ENCODE results near the gene KCNJ9.

The KCNJ9 gene

DNA sequence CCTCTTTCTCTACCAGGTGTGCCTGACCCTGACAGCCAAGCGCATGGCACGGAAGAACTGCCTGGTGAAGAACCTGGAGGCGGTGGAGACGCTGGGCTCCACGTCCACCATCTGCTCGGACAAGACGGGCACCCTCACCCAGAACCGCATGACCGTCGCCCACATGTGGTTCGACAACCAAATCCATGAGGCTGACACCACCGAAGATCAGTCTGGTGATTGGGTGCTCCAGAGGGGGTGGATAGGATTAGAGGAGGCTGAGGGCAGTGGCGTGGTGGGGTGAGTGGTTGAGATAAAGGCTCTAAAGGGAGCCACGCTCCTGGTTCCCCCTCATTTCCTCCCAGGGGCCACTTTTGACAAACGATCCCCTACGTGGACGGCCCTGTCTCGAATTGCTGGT lies 47.3 kb downstream of the KCNJ9 start:
- DNase-seq, result no peak

DNA sequence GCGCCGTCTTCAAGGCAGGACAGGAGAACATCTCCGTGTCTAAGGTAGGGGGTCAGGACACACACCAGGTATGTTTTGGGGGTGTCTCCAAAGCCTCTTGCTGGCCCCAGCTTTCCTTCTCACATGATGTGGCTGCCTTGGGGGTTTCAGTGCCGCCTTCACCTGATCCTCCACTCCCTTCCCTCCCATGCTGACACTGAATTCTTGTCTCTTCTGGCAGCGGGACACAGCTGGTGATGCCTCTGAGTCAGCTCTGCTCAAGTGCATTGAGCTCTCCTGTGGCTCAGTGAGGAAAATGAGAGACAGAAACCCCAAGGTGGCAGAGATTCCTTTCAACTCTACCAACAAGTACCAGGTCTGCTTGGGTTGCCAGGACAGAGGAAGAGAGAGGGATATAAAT lies 47.7 kb downstream of the KCNJ9 start:
- DNase-seq, result no peak

DNA sequence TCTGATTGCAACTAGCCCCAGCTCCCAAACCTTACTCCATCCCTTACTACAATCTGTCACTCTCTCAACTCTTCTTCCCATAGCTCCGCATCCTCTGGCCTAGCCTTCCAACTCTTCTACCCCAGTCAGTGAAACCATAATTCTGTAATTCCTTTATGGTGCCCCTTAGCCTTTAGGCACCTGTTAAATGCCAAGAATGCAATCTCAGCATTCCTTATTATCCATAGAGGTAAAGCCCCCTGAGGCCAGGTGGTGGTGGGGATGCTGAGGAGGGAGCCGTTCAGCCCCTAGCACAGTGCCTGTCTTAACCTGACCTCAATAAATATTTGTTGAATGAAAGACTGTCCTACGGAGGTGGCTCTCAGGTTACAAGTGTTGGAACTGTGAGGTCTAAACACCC lies 48.2 kb downstream of the KCNJ9 start:
- no peak for DNase-seq

DNA sequence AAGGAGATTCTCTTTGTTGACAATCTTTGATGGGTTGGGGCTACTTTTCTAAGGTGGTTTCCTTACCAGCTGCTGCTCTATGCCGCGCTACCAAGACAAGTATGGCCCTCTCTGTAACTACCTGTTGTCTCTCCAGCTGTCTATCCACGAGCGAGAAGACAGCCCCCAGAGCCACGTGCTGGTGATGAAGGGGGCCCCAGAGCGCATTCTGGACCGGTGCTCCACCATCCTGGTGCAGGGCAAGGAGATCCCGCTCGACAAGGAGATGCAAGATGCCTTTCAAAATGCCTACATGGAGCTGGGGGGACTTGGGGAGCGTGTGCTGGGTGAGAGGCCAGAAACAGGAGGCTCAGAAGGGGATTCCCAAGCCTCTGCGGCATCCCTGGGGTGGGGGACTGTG lies 48.6 kb downstream of the KCNJ9 start:
- DNase-seq, result no peak

DNA sequence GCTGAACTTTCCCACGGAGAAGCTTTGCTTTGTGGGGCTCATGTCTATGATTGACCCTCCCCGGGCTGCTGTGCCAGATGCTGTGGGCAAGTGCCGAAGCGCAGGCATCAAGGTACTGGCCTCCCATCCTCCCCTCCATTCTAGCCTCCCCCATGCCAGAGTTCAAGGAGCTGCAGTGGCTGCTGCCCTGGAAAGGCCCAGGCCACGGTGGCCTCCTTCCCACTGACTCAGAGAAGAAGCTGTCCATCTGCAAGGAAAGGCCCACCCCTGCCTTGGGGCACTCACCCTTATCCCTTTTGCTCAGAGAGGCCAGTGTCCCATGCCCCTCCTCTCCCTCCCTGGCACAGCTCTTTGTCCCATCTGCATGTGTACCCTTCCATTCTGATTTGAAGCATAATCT lies 49.1 kb downstream of the KCNJ9 start:
- no peak for DNase-seq

DNA sequence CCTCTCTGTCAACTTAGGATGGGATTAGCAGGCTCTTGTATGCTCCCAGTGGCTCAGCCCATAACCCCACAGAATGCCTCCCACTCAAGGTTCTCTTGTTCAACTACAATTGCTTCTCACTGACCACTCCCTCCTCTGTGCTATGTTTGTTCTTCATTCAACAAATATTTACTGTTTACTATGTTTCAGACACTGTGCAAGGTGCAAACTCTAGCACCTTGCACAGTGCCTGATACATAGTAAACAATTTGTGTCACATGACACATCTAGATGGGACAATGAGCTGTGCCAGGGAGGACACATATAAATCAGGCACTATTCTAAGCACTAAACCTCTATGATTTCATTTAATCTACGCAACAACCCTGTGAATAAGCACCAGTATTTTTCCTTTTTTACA lies 49.6 kb downstream of the KCNJ9 start:
- no peak for DNase-seq

DNA sequence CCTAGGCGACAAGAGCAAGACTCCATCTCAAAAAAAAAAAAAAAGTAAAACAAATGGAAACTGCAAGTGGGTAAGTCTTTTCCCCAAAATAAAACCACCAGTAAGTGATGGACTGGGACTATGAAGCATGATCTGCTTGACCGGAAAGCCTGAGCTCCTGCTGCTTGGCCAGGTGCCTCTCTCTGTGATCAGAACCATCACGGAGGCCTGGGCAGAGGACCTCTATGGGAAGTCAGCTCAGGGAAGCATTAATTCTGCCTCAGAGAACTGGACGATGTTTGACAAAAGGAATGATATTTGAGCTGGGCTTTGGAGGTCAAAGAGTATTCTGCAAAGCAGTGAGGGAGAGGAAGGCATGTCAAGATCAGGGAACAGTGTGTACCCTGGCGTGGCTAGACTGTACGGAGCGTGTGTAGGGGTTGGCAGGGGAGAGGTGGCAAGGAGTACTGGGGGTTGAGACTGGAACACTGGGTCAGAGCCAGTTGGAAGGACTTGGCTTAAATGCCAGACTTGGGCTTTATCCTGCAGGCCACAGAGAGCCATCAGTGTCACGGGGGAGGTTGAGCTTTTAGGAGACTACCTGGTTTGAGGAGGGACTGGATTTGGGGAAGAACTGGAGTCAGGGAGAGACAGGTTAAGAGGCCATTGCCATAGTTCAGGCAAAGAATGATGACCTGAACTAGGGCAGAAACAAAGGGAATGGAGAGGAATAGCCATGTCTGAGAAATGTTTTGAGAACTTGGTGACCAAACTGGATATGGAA lies 50.6 kb downstream of the KCNJ9 start:
- DNase-seq, result no peak

DNA sequence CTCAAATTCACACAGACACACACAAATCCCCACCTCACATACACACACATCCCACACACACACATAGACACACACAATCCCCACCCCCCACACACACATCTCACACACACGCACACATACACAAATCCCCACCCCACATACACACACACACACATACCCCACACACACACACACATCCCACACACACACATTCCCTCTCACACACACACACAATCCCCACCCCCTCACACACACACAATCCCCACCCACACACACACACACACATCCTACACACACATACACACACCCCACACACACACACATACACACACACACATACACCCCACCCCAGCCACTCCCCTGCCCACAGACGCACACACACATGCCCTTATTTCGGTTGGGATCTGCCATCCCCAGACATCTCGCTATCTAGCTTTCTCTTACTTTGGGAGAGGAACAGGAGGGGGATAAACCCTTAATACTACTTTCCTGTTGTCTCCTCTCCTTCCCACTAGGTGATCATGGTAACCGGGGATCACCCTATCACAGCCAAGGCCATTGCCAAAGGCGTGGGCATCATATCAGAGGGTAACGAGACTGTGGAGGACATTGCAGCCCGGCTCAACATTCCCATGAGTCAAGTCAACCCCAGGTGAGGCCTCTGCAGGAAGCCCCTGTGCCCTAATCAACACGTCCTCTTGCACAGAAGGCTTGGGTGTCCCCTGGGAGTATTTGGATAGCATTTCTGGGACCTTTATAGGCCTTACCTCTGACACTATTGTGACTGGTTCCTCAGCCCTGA lies 52.8 kb downstream of the KCNJ9 start:
- no peak for DNase-seq

DNA sequence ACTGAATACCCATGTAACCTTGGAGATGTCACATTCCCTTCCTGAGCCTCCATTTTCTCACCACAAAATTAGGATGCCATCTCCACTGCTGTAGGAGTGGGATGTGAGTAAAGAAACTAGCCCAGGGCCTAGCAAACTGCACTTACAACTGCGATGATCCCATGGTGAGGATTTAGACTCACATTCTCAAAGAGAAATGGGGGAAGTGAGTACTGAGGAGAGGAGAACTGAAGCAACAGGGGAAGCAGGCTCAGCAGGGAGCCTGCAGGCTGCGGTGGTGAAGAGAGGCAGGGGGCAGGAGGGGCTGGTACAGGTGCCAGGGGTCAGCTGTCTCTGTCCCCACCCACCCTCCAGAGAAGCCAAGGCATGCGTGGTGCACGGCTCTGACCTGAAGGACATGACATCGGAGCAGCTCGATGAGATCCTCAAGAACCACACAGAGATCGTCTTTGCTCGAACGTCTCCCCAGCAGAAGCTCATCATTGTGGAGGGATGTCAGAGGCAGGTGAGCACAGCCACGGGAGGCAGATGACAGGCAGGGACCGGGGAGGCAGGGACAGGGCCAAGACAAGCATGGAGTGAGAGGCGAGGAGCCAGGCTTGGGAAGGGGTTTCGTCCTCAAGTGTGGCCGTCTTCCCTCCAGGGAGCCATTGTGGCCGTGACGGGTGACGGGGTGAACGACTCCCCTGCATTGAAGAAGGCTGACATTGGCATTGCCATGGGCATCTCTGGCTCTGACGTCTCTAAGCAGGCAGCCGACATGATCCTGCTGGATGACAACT lies 53.6 kb downstream of the KCNJ9 start:
- DNase-seq, result no peak

DNA sequence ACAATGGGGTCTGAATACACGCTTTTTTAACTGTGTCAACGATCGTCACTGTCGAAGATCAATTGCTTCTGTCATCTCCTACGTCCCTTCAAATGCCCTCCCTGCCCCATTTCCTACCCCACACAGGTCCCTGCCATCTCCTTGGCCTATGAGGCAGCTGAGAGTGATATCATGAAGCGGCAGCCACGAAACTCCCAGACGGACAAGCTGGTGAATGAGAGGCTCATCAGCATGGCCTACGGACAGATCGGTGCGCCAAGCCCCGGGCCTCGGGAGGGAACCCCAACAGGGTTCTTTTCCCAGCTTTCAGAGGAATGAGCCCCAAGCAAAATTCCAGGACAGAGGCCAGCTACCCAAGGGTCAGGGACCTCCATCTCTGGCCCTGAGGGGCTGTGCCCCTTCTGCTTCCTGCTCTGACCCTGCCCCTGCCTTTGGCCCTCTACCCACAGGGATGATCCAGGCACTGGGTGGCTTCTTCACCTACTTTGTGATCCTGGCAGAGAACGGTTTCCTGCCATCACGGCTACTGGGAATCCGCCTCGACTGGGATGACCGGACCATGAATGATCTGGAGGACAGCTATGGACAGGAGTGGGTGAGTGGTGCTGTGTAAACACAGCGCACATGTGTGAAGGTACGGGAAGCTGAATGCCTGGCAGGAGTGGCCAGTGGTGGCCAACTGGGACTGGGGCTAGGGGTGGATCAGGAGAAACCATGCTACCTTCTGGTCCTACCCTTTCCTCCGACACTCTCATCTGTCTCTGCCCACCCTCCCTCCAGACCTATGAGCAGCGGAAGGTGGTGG lies 55.0 kb downstream of the KCNJ9 start:
- no peak for DNase-seq

DNA sequence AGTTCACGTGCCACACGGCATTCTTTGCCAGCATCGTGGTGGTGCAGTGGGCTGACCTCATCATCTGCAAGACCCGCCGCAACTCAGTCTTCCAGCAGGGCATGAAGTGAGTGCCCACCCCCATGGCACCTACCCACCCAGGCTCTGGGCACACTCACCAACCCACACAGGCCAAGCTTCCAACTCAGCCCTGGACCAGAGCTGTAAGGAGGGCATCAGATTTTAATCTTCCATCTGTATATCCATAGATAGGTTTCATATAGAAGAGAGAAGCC lies 55.5 kb downstream of the KCNJ9 start:
- DNase-seq, result no peak

DNA sequence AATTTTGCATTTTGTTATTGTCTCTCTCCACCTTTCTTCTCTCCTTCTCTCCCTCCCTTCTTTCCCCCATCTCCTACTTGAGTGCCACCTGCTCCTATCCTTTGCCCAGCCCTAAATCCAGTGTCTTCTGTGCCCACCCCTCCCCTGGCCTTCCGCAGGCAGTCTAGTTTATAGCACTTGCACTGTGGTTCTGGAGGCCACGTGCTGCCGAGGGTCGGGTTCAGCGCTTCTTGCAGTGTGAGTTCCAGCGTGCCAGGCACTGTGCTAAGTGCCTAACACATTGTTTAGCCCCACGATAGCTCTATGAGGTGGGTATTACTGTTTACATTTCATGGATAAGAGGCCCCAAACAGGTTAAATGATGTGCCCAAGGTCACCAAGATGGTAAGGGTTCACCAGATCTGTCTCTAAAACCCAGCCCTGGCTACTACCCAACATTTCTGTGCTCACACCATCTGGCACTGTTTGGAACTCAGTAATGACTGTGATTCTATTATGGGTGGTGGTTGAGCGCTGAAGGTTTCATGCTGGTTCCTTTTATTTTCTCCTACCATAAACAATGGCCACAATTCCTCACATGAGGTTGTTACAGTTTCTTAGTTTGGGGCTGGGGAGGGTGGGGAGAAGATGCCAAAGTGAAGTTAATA lies 56.0 kb downstream of the KCNJ9 start:
- DNase-seq, result no peak

DNA sequence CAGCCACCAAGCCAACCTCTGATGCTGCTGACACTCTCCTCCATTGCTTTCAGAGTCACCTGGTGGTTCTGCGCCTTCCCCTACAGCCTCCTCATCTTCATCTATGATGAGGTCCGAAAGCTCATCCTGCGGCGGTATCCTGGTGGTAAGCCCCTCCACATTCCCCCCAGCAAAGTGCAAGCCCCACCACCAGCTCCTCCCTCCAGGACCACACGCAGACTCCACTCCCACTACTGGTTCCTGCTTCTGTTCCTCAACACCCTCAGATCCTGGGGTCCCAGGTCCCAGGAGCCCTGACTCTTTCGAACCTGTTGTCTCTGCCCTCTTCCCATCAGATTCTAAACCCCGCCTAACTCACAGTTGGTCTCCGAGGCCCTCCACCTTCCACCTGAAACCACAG lies 58.5 kb downstream of the KCNJ9 start:
- no peak for DNase-seq

Measured in activated CD4-positive, alpha-beta T cell treated with anti-CD3 and anti-CD28 coated beads, Interleukin-2, Interleukin-6, amounts not matched to agents 100 ng/mL and 50 ng/mL, durations not matched to agents 16 hours and 8 hours (primary cell).